HepG2 (cell line): ENCODE measurements around the gene RAB1B. TPM values are rescaled to one million over a fixed set of nuclear protein-coding genes. Genes with fewer than 3 reads are reported as not detected.

ENCODE experiments used
- BCL3 ChIP-seq: sonication (generic); formaldehyde crosslinking; IDR thresholded peaks from 2 replicates; pipeline ENCODE4 v1.5.1; 2020; ENCODE audit warnings: mild to moderate bottlenecking, missing genetic modification reagents, moderate library complexity
- CBX5 ChIP-seq: sonication (generic); formaldehyde crosslinking; IDR thresholded peaks from 2 replicates; pipeline ENCODE4 v1.4.0; 2020; ENCODE audit warnings: missing genetic modification reagents, borderline replicate concordance
- GLMP ChIP-seq: sonication (generic); formaldehyde crosslinking; IDR thresholded peaks from 2 replicates; pipeline ENCODE4 v1.9.0; 2021; ENCODE audit warnings: missing genetic modification reagents, mild to moderate bottlenecking, borderline replicate concordance
- LRRFIP1 ChIP-seq: sonication (generic); formaldehyde crosslinking; conservative IDR thresholded peaks from 2 replicates; pipeline ENCODE4 v1.4.0; 2020; ENCODE audit warnings: missing genetic modification reagents
- MLX ChIP-seq: IDR thresholded peaks from 2 replicates; pipeline ENCODE4 v1.6.1; 2016
- NFAT5 ChIP-seq: sonication (generic); formaldehyde crosslinking; IDR thresholded peaks from 2 replicates; pipeline ENCODE4 v1.4.0; 2020; ENCODE audit warnings: missing genetic modification reagents
- THRA ChIP-seq: sonication (generic); formaldehyde crosslinking; IDR thresholded peaks from 2 replicates; pipeline ENCODE4 v1.4.0; 2020; ENCODE audit warnings: missing genetic modification reagents, borderline replicate concordance
- ZFP36 ChIP-seq: fragments of 150-350 bp; IDR thresholded peaks from 2 replicates; pipeline ENCODE4 v1.6.1; 2018; ENCODE audit warnings: borderline replicate concordance, low read length, low read depth; ENCODE audit not compliant: partially characterized antibody
- ZNF230 ChIP-seq: sonication (generic); formaldehyde crosslinking; IDR thresholded peaks from 2 replicates; pipeline ENCODE4 v1.4.0; 2020; ENCODE audit warnings: mild to moderate bottlenecking, missing genetic modification reagents
- ZNF549 ChIP-seq: sonication (generic); formaldehyde crosslinking; IDR thresholded peaks from 2 replicates; pipeline ENCODE4 v1.5.0; 2020; ENCODE audit warnings: missing genetic modification reagents
- ZNF781 ChIP-seq: sonication (generic); formaldehyde crosslinking; IDR thresholded peaks from 2 replicates; pipeline ENCODE4 v1.5.1; 2020; ENCODE audit warnings: borderline replicate concordance, mild to moderate bottlenecking, missing genetic modification reagents; ENCODE audit errors: not compliant biosample characterization
- polyA plus RNA-seq, 8 experiments: library from polyadenylated mRNA; depleted of rRNA in 3 of 8; stranded (reverse) in 7 of 8; unstranded in 1 of 8; fragments of >200 nt; fragmentation: Illumina TruSeq in 4 of 8; extraction: Trizol in 4 of 8; gene quantifications; 2 replicates each; pipeline versions ENCODE4 v1.2.1 to v1.2.3, GENCODE V29; 2011 to 2016; ENCODE audit warnings: low read depth in 4 of 8, missing spikeins in 1 of 8, mixed read lengths in 1 of 8; ENCODE audit not compliant: insufficient read depth in 1 of 8
- total RNA-seq, 5 experiments: library from RNA; depleted of rRNA; stranded (reverse); fragments of >200 nt; fragmentation: Illumina TruSeq; extraction: Trizol; gene quantifications; 2 replicates each; pipeline ENCODE4 v1.2.3, GENCODE V29; 2016; ENCODE audit warnings: low read depth in 1 of 5

RAB1B gene
- total and polyA plus RNA-seq, 2 of the 13 experiments (the other 11 are each of a cell fraction or from before 2014, with no cell fraction given): 77.9 to 87.9 TPM

GRCh38 chr11:66288671-66289547 is 20.5 kb downstream of the RAB1B start, which contains the start of gene YIF1A (continued):
- TF ChIP-seq MLX (CRISPR knock-in tag): no peak
- no peak for TF ChIP-seq ZNF549 (CRISPR knock-in tag)
- no peak for TF ChIP-seq ZFP36
- TF ChIP-seq CBX5 (CRISPR knock-in tag): no peak; the same call in 1 of the 2 replicates
- TF ChIP-seq BCL3 (CRISPR knock-in tag): no peak
- no peak for TF ChIP-seq NFAT5
- TF ChIP-seq THRA: no peak; the same call in 1 of the 2 replicates
- TF ChIP-seq ZNF230 (CRISPR knock-in tag): no peak
- TF ChIP-seq GLMP (CRISPR knock-in tag): no peak
- no peak for TF ChIP-seq ZNF781 (CRISPR knock-in tag)
- no peak for TF ChIP-seq LRRFIP1 (CRISPR knock-in tag)
